ENCODE data around the gene GLB1L2.
A peak's percentile ranks its signal among the peaks of the same experiment; 100 is the strongest.

GLB1L2 gene

DNA sequence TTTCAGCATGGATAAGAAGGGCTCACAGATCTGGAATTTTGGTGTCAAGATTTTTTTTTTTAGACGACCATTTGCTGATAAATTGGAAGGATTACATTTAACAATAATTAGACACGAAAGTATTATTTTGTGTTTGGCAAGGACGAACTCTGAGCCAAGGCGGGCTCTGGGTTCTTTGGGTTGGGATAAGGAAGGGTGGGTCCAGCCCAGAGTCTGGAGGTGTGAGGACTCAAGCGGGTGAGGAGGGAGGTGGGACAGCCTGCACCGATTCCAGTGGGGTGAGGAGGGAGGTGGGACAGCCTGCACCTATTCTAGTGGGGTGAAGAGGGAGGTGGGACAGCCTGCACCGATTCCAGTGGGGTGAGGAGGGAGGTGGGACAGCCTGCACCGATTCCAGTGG is 76.1 kb downstream of the GLB1L2 start:
- Mint-ChIP-seq H3K36me3 (no peaks in the 10 kb centered on the region), H3K27me3 (peaks cover 34% of the 10 kb centered on the region), H3K4me1 (peaks cover 9% of the 10 kb centered on the region), H3K27ac (no peak overlapping the region), H3K9me3 (no peaks in the 10 kb centered on the region), H3K4me3 (no peak overlapping the region)

DNA sequence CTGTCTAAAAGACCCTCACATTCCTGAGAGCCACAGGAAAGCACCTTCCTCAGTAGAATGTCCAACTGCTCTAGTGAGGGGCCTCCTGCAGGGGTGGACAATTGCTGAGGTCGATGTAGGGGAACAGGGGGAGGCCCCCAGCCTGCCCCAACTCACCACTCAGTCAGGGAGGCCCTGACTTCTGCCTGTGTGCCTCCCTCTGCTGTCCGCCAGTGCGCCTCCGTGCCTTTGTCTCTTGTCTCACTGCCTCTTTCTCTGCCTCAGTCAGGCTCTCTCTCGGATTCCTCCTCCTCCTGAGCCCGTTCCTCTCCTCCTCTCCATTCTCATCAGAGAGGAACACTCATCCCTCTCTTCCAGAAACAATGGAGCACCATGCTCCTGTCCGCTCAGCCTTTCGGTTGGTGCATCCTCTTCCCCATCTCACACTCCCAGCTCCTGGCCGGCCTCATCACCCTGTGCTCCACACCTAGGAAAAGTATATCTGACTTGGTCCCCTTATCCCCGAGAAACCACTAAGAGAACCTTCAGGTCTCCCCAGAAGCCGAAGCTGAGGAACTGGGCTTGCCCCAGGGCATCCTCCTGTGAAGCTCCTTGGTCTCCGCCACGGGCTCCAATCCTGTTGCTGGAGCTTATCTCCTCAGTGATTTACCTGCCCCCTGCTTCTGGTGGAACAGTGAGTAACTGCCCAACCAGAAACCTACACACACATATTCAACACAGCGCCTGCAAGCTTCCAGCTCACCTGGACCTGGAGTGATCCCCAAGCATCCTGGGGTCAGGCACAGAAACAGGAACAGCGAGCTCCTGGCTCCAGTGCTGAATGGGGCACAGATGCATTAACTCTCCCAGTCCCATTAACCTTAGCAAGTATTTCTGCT is 78.0 kb downstream of the GLB1L2 start:
- peaks cover 16% of the 10 kb centered on the region for H3K4me1 Mint-ChIP-seq
- H3K27ac Mint-ChIP-seq, result no peak overlapping the region
- H3K9me3 Mint-ChIP-seq, result no peaks in the 10 kb centered on the region
- H3K27me3 Mint-ChIP-seq, result peaks cover 42% of the 10 kb centered on the region
- no peak overlapping the region for H3K4me3 Mint-ChIP-seq
- H3K36me3 Mint-ChIP-seq, result no peaks in the 10 kb centered on the region

DNA sequence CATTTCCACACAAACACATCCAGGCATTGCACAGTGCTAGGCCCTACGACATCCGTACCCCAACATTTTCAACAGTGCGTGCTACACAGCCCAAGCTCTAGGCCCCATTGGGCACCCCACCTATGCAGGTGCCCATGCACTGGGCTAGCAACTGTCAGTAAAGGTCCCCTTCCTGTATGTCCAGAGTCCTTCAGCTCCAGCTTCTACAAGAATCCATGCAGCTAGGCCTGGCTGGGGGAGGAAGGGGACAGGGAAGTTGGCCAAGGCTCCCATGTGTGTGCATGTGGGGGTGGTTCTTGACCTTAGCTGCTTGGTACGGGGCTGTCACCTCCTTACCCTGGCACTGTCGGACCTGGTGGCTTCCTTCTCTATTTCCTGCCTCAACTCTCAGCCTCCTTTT is 79.0 kb downstream of the GLB1L2 start:
- Mint-ChIP-seq H3K27me3 (peaks cover 46% of the 10 kb centered on the region), H3K27ac (no peak overlapping the region), H3K9me3 (no peaks in the 10 kb centered on the region), H3K36me3 (no peaks in the 10 kb centered on the region), H3K4me3 (peak overlapping the region; percentile 58), H3K4me1 (peaks cover 16% of the 10 kb centered on the region)

DNA sequence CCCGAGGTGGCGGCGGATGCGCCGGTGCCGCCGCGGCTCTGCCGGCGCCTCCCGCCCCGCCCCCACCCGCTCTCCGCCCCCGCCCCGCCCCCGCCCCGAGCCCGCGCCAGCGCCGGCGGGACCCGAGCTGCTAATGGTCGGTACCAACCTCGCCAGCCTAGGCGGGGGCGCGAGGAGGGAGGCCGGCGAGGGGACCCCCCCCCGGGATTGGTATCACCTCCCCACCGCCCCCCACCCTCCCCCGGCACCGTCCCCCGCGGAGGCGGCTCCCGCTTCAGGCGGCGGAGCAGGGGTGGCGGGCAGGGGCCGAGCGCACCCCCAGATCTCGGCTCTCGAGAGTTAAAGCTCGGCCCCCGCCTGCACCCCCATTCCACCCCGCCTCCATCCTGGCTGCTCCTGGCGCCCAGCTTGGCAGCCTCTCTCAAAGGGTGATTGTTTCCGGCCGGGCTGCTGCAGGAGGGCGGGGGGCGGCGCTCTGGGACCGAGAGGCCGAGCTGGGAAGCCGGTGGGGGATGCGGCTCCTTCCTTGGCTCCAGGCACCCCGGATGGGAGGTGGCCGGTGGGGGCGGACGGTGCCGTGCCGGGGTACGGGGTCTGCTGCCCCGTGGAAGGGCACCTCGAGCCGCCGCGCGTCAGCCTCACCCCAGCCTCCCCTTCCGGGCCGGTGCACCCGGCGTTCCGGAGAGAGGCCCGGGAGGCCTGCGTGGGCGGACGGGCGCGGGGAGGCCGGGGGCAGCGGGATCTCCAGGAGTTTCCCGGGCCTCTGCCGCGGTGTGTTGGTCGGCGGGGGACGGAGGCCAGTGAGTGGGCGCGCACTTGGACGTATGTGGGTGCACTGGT is 80.6 kb downstream of the GLB1L2 start, which contains the start of gene B3GAT1:
Gene B3GAT1, minus strand, starts transcription at position 40 of the 840 bp plus-strand sequence. CDS start 24,583 bp downstream, outside the sequence.
- Mint-ChIP-seq H3K27ac (no peak within 1 kb of the TSS), H3K36me3 (no peaks in the 10 kb centered on the region), H3K4me1 (peaks cover 16% of the 10 kb centered on the region), H3K9me3 (no peaks in the 10 kb centered on the region), H3K27me3 (peaks cover 43% of the 10 kb centered on the region), H3K4me3 (peak within 1 kb of the TSS; percentile 58)

DNA sequence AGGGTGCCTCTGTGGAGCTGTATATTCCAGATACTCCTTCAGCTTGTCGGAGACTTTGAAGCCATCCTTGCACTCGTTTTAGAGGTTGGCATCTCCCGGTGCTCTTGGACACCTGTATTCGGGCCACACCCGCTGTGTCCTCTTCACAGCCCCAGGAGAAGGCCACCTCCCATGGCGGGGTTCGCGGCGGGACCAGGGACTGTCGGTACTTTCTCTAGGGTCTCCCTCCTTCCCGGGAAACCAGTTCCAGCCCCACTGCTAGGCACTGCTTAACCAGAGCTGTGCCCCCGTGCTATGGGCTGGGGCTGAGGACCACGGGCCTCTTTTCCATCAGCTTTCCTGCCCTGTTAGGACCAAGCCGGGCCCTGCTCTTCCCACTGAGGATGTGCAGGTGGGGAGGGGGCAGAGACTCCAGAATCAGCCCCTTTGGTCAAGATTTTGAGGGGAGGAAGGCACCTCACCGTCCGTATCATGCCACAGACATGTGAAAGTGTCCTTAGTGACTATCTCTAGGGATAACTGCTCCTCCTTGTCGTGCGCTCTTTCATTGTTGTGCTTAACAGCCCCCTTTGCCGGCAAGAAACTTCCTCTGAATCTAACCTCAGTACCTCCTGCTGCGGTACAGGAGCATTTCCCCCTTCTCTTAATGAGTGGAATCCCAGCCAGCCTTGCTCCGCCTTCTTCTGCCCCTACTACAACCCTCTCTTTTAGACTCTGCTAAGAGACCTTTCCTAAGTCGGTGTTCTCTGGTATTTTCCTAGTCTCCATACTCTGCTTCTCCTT is 81.4 kb downstream of the GLB1L2 start:
- no peaks in the 10 kb centered on the region for H3K36me3 Mint-ChIP-seq
- peaks cover 16% of the 10 kb centered on the region for H3K4me1 Mint-ChIP-seq
- H3K27ac Mint-ChIP-seq, result no peak overlapping the region
- H3K9me3 Mint-ChIP-seq, result no peaks in the 10 kb centered on the region
- peaks cover 39% of the 10 kb centered on the region for H3K27me3 Mint-ChIP-seq
- peak overlapping the region; percentile 60 for H3K4me3 Mint-ChIP-seq

DNA sequence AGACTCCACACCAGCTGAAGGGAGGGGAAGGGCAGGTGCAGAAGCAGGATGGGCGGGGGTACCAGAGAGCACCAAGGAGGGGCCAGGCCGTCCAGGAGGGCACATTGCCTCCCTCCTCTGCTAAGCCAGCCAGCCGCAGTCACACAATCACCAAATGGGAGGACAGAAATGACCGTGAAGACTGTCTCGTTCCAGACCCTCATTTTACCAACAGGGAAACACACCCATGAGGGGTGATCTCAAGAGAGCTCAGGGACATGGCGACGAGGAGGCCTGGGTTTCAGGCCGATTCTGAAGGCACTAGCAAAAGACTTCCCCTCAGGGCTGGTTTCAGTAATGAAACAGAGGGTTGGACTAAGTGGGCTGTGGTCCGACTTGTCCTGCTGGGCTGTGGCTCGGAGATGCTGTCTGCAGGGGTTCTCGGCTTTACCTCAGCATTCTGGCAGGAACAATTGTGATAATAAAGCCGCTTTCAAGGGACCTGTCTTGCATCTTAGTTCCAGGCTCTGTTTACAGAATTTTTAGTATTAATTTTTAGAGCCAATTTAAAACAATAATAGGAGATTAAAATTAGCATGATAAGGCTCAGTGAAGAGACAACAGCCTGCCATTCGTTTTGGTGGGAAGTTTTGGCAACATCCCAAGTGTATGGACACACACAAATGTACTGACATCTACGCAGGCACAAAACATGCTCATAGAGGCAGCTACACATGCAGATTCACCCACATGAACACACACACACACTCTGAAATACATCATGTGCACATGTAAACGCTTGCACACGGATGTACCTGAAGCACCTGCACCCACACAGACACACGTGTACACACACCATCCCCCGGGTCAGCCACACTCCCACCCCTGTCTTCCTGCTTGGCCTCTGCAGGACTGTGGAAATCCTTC is 82.3 kb downstream of the GLB1L2 start:
- Mint-ChIP-seq H3K9me3 (no peaks in the 10 kb centered on the region), H3K4me3 (peak overlapping the region; percentile 60), H3K36me3 (no peaks in the 10 kb centered on the region), H3K27ac (no peak overlapping the region), H3K4me1 (peaks cover 16% of the 10 kb centered on the region), H3K27me3 (peaks cover 39% of the 10 kb centered on the region)

DNA sequence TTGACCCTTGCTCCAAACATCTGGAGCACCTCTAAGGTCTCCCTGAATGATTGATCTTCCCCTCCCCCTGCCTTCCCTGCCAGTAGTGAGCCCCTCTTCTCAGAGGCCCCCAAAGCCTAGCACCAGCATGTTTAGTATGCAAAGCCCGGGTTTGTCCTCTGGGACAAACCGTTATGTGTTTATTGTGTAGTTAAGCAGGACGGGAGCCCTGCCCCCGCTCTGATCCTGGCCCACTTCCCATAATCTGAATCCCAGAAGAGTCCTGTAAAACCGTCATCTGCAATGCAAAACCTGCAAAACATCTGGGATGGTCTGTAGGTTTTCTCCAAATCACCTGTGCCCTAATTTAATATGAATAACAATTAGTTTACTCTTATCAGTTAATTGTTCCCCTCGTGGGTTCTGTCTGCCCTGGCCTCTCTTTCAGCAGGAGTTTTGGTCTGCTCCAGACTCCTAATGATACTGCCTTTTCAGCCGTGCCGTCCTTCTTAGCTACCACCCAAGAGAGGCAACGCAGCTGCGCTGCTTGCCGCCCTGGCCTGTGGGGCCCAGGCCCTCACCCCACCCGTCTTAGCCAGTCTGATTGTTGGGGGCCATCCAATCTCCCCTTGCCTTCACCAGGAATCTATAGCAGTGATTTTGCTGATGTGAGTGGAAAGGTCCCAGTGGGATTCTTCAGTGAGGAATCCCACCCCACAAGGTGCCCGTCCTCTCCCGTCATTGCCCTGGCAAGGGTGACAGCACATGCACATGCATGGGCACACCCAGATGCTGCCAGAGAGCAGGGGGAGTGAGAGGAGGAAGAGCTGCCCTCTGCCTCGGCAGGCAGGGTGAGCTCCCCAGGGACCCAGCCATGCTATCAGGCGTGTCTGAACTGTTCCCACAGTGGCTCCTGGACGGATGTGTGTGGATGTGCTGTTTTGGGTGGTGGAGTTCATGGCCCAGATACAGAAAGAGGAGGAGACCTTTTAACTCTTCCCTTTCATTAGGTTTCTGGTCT is 83.3 kb downstream of the GLB1L2 start:
- peaks cover 34% of the 10 kb centered on the region for H3K27me3 Mint-ChIP-seq
- no peak overlapping the region for H3K27ac Mint-ChIP-seq
- H3K4me1 Mint-ChIP-seq, result peaks cover 16% of the 10 kb centered on the region
- H3K4me3 Mint-ChIP-seq, result no peak overlapping the region
- no peaks in the 10 kb centered on the region for H3K36me3 Mint-ChIP-seq
- no peaks in the 10 kb centered on the region for H3K9me3 Mint-ChIP-seq

DNA sequence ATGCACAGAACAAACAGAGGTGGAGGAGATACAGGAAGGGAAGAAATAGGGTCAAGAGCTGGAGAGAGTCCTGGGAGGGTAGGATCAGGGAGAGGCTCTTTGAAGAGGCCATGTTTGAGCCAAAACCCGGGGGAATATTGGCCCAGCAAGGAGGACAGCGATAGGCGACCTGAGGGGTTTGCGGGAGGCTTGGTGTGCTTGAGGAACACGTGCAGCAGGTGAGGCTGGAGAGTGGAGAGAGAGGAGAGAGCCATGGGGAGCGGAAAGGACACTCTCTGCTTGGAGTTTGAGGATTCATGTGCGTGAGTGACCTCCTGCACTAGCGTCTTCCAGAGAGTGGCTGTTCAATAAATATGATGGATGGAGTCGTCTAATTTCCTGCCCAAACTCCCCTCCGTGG is 84.9 kb downstream of the GLB1L2 start:
- Mint-ChIP-seq H3K27ac (no peak overlapping the region), H3K9me3 (no peaks in the 10 kb centered on the region), H3K4me1 (peaks cover 6% of the 10 kb centered on the region), H3K27me3 (peaks cover 25% of the 10 kb centered on the region), H3K36me3 (no peaks in the 10 kb centered on the region), H3K4me3 (no peak overlapping the region)

DNA sequence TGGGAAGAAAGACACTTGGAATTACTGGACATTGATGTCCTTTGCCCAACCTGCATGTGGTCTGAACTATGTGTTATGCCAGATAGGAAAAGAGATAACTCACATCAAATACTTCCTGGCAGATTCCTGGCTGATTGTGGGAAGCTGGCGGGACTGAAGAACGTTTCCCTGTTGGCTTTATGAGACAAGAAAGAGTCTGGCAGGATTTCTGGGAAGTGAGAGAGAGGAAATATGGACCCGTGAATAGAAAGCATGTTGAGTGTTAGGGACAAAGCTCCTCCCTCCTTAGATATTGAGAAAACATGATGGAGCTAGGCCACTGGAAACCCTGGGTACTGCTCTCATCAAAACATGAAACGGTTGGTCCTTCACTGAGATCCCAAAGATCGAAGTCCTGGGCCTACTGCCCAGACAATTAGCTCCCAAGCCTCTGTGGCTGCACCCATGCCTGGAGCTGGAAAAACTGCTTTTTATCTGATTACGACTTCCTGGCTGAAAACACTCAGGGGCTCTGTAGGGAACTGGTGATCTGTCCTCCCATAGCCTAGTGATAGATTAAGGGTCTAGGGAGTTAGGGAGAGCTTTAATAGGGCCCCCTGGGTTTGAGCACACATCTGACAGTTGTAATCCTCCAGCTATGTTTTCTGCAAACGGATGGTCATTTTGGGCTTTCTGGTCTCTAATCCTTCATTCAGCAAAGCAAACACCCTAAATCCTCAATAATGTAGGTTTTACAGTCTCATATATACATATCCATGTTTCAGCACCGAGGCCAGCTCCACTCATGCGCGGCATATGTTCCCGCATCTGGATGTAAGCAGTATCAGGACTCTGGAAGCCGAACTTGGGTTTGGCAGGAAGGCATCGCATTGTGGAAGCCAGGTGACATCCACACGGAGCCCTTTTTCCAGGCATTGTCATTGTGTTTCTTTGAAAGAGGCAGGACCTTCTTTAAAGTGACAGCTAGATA is 86.4 kb downstream of the GLB1L2 start:
- Mint-ChIP-seq H3K9me3 (no peaks in the 10 kb centered on the region), H3K27ac (no peak overlapping the region), H3K36me3 (no peaks in the 10 kb centered on the region), H3K4me3 (no peak overlapping the region), H3K4me1 (peaks cover 6% of the 10 kb centered on the region), H3K27me3 (peaks cover 24% of the 10 kb centered on the region)

DNA sequence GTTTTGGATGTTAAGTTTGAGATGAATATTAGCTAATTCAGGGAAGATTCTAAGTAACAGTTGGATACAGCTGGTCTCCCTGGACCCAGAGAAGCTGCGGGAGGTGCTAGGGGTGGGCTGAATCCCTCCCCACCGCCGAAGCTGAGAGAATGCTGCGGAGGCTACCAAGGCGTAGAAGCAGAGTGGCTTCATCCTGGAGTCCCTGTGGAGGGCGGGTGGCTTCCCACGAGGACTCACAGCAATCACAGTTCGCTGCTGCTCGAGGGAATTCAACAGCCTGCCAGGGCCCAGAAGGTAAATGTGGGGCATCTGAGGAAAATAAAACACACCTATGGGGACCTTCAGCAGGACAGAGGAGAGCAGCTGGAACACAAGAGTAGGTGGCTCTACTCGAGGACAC is 91.3 kb downstream of the GLB1L2 start:
- H3K27ac Mint-ChIP-seq, result no peak overlapping the region
- H3K4me3 Mint-ChIP-seq, result no peak overlapping the region
- H3K4me1 Mint-ChIP-seq, result no peaks in the 10 kb centered on the region
- no peaks in the 10 kb centered on the region for H3K9me3 Mint-ChIP-seq
- H3K36me3 Mint-ChIP-seq, result no peaks in the 10 kb centered on the region
- no peaks in the 10 kb centered on the region for H3K27me3 Mint-ChIP-seq

DNA sequence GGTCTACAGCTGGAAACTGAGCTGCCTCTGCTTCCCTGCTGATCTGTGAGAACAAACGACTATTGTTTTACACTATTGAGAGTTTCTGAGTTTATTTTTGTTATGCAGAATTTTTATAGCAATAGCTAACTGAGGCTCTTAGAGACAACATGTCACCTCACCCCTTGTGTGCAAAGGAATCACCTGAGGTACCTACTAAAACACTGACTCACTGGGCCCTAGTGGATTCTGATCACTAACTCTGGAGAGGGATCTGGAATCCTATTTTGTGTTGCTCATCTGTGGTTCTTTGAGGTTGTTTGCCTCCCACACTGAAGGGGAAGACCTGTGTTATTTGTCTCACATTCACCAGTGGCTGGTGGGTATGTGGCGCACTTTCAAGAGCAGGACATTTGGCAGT is 93.6 kb downstream of the GLB1L2 start:
- no peaks in the 10 kb centered on the region for H3K4me1 Mint-ChIP-seq
- no peak overlapping the region for H3K27ac Mint-ChIP-seq
- H3K36me3 Mint-ChIP-seq, result no peaks in the 10 kb centered on the region
- H3K27me3 Mint-ChIP-seq, result peaks cover 4% of the 10 kb centered on the region
- no peaks in the 10 kb centered on the region for H3K9me3 Mint-ChIP-seq
- no peak overlapping the region for H3K4me3 Mint-ChIP-seq
